Astrocyte (in vitro differentiated cells and primary cell): Measurements from ENCODE around the gene SPAG9.

Source experiments
- CTCF ChIP-seq: IDR thresholded peaks from 2 replicates; pipeline ENCODE4 v1.5.1; 2011; ENCODE audit warnings: low read depth, mild to moderate bottlenecking, inconsistent platforms, low read length, moderate library complexity; ENCODE audit not compliant: insufficient read depth
- EZH2 ChIP-seq: IDR thresholded peaks from 2 replicates; pipeline ENCODE4 v1.6.1; 2012; ENCODE audit warnings: mild to moderate bottlenecking, low read length, inconsistent platforms; ENCODE audit not compliant: insufficient read depth

- TF ChIP-seq CTCF (no peak), EZH2 (no peak)
These were observed 103.4 kb downstream of the SPAG9 start for GRCh38 chr17:51017270-51017669.
